KMS-11 (cell line): Measurements from ENCODE around the gene NOL4L.

ENCODE experiments used
- H2AFZ ChIP-seq: fragments of 200-600 bp; sonication (generic); 2 replicates; pipeline ENCODE4 v1.6.1; 2016; ENCODE audit warnings: antibody characterized with exemption, mixed run types, low read depth
- H3K27ac ChIP-seq: fragments of 200-600 bp; sonication (generic); 2 replicates; pipeline ENCODE4 v1.6.1; 2016; ENCODE audit warnings: mild to moderate bottlenecking, mixed run types
- H3K27me3 ChIP-seq: fragments of 200-600 bp; sonication (generic); 2 replicates; pipeline ENCODE4 v1.6.1; 2017; ENCODE audit warnings: mild to moderate bottlenecking, low read depth, mixed run types, moderate library complexity; ENCODE audit not compliant: insufficient read depth
- H3K36me3 ChIP-seq: fragments of 200-600 bp; sonication (generic); 2 replicates; pipeline ENCODE4 v1.6.1; 2017; ENCODE audit warnings: mild to moderate bottlenecking, mixed run types; ENCODE audit not compliant: insufficient read depth
- H3K4me1 ChIP-seq: fragments of 200-600 bp; sonication (generic); 2 replicates; pipeline ENCODE4 v1.6.1; 2016; ENCODE audit warnings: mild to moderate bottlenecking, low read depth, mixed run types; ENCODE audit not compliant: poor library complexity, severe bottlenecking
- H3K4me2 ChIP-seq: fragments of 200-600 bp; sonication (generic); 2 replicates; pipeline ENCODE4 v1.7.0; 2016; ENCODE audit warnings: mild to moderate bottlenecking, mixed run types
- H3K4me3 ChIP-seq: fragments of 200-600 bp; sonication (generic); IDR thresholded peaks from 2 replicates; pipeline ENCODE4 v1.6.1; 2017; ENCODE audit warnings: low read depth, low read length, mixed read lengths; ENCODE audit not compliant: insufficient read depth
- H3K79me2 ChIP-seq: fragments of 200-600 bp; sonication (generic); 2 replicates; pipeline ENCODE4 v1.6.1; 2016; ENCODE audit warnings: low read depth, mixed run types; ENCODE audit not compliant: insufficient read depth
- H3K9ac ChIP-seq: fragments of 200-600 bp; sonication (generic); 2 replicates; pipeline ENCODE4 v1.6.1; 2016; ENCODE audit warnings: mild to moderate bottlenecking, mixed run types
- H4K20me1 ChIP-seq: fragments of 200-600 bp; sonication (generic); 2 replicates; pipeline ENCODE4 v1.6.1; 2016; ENCODE audit warnings: mild to moderate bottlenecking, mixed run types; ENCODE audit not compliant: insufficient read depth
- TF ChIP-seq, protein P1 (sequence below): fragments of 200-600 bp; sonication (generic); conservative IDR thresholded peaks from 2 replicates; pipeline ENCODE4 v1.6.1; 2017; ENCODE audit warnings: low read depth, mild to moderate bottlenecking, antibody characterized with exemption, low read length, moderate library complexity, mixed read lengths

NOL4L gene

DNA sequence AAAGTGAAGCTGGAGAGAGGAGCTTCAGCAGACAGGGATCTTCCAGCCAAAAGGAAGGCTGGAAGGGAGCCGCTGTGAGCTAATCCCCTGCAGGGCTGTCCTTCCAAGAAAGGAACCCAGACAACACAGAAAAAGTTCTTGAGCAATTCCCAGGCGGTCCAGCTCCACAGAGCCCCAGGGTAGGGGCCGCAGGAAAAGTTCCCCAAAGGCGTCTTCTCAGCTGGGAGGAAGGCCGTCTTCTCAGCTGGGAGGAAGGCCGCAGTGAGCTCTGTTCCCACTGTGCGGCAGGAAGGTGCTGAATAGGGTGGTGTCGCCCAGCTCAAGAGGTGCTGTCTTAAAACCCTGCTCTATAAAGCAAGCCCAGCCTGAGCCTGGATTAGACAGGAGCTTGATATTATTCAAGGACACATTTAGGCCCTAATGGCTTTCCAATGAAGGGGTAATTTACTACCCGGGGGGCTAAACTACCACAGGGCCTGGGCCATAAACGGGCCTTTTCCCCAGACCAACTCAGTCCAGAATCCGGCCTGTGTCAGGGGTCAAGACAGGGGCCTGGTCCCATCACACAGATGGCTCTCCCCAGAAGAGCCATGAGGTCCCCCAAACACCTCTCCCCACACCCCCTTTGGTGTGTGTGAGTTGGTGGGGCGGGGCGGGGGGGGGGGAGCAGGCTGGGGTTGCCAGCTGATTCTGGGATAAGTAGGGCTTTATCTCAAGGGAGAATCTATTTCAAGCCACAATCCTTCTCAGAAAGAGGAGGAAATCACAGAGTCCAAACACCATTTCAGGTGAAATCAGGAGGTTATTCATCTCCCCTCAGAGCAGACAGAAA lies 103.6 kb downstream of the NOL4L start:
- Histone ChIP-seq H3K36me3 (no peaks in the 10 kb centered on the region), H4K20me1 (no peaks in the 10 kb centered on the region), H3K4me3 (no peak overlapping the region), H3K27ac (no peak overlapping the region), H3K4me1 (peaks cover 13% of the 10 kb centered on the region), H3K9ac (no peak overlapping the region), H2AFZ (no peak overlapping the region), H3K27me3 (no peaks in the 10 kb centered on the region), H3K79me2 (no peaks in the 10 kb centered on the region; the same call in 1 of the 2 replicates), H3K4me2 (no peak overlapping the region; the same call in 1 of the 2 replicates)
- TF ChIP-seq, protein P1, sequence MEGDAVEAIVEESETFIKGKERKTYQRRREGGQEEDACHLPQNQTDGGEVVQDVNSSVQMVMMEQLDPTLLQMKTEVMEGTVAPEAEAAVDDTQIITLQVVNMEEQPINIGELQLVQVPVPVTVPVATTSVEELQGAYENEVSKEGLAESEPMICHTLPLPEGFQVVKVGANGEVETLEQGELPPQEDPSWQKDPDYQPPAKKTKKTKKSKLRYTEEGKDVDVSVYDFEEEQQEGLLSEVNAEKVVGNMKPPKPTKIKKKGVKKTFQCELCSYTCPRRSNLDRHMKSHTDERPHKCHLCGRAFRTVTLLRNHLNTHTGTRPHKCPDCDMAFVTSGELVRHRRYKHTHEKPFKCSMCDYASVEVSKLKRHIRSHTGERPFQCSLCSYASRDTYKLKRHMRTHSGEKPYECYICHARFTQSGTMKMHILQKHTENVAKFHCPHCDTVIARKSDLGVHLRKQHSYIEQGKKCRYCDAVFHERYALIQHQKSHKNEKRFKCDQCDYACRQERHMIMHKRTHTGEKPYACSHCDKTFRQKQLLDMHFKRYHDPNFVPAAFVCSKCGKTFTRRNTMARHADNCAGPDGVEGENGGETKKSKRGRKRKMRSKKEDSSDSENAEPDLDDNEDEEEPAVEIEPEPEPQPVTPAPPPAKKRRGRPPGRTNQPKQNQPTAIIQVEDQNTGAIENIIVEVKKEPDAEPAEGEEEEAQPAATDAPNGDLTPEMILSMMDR, result no peak

DNA sequence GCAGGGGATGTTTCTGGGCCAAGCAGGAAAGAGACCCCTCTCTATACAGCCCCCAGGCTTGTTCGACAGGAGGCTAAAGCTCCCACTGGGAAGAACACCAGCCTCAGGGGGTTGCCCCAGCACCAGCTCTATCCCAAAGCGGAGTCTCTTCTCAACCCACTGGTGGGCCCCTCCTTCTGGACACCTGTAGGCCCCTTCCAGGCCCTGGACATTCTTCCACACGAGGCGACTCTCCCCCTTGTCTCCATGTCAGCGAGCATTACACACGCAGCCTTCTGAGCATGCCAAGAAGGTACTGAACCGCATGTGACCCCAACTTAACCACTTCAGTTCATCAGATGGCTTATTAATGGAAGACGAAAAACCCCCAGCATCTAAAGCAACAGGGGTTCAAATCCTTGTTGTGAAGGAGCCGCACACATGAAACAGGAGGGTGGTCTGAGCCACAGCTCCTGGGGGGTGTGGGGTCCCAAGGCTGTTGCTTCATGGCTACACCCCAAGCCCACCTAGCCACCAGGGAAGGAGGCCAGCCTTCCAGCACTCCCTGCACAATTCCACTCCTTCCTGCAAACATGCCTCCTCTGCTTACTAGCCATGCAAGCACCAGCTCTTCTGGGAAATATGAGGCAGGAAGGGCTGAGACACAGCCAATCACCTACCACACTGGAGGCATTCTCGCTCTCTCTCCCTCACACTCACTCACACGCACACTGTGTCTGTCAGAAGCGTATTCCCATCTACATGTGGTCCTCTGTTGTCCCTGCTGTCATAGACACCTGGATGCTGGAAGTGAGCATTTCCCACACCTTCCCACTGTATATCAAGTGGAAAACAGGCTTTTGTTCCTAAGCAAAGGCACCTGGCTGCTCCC lies 104.5 kb downstream of the NOL4L start:
- Histone ChIP-seq H3K4me2 (no peak overlapping the region), H3K27me3 (no peaks in the 10 kb centered on the region), H3K9ac (no peak overlapping the region), H3K4me1 (peaks cover 4% of the 10 kb centered on the region), H3K4me3 (no peak overlapping the region), H3K36me3 (no peaks in the 10 kb centered on the region), H4K20me1 (no peaks in the 10 kb centered on the region), H3K79me2 (no peaks in the 10 kb centered on the region; the same call in 1 of the 2 replicates), H2AFZ (no peak overlapping the region), H3K27ac (no peak overlapping the region)
- TF ChIP-seq, protein P1, result no peak

DNA sequence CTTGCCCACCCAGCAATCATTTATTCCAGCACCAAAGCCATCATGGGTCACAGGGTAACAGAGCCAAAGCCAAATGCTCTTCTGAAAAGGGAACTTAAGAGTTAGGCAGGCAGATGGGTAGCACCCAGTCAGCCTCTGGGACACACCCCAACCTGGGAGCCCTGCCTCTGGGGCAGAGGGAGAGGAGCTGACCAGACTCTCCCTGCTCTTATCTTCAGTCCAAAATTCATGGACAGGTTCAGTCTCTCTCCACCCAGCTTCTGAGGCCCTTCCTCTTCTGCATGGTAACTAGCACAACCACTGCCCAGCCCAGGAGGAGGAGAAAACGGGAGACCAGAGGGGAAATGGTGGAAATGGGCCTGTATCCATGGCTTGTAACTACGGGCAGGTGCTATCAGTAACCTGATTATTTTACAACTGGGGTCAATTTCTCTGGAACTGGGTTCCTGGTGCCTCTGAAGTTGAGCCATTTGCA lies 105.4 kb downstream of the NOL4L start:
- Histone ChIP-seq H2AFZ (no peak overlapping the region), H3K27me3 (no peaks in the 10 kb centered on the region), H4K20me1 (no peaks in the 10 kb centered on the region), H3K4me3 (no peak overlapping the region), H3K4me1 (no peaks in the 10 kb centered on the region), H3K27ac (no peak overlapping the region), H3K36me3 (no peaks in the 10 kb centered on the region), H3K4me2 (no peak overlapping the region), H3K79me2 (no peaks in the 10 kb centered on the region; the same call in 1 of the 2 replicates), H3K9ac (no peak overlapping the region)
- TF ChIP-seq, protein P1, result no peak

DNA sequence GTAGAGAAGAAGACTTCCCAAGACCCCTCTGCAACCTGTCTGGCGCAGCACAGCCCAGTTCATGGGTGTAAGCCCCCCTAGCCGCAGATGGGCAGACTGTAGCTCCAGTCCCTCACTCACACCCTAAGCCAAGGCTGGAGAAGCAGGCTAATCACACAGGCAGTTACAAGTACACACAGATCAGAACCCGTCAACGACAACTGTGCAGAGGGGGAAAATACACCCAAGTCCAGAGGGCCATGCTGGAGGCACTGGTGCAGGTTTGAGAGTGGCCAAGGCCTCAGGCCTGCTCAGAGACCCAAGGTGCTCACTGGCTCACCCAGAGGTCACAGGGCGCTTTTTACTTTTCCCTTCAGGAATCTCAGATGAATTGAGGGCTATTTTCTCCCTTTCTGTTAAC lies 106.1 kb downstream of the NOL4L start:
- Histone ChIP-seq H3K27ac (no peak overlapping the region), H2AFZ (no peak overlapping the region), H3K4me1 (no peaks in the 10 kb centered on the region), H3K79me2 (no peaks in the 10 kb centered on the region; the same call in 1 of the 2 replicates), H3K4me3 (no peak overlapping the region), H3K9ac (no peak overlapping the region), H3K27me3 (no peaks in the 10 kb centered on the region), H3K36me3 (no peaks in the 10 kb centered on the region), H3K4me2 (no peak overlapping the region), H4K20me1 (no peaks in the 10 kb centered on the region)
- TF ChIP-seq, protein P1, result no peak
